Keratinocyte (primary cell): Measurements from ENCODE around the gene TRMT1.

ENCODE experiments used
- EZH2 ChIP-seq: IDR thresholded peaks from one replicate; pipeline ENCODE4 v1.6.1; 2012; ENCODE audit warnings: inconsistent platforms, mild to moderate bottlenecking, low read length, moderate library complexity
- TF ChIP-seq, protein P1 (sequence below), 3 experiments: IDR thresholded peaks in 1 of 3; conservative IDR thresholded peaks in 1 of 3; optimal IDR thresholded peaks in 1 of 3; 2 replicates in 2 of 3; 3 replicates in 1 of 3; pipeline versions ENCODE3 to v1.5.1; 2011; ENCODE audit warnings: low read length in 3 of 3, mild to moderate bottlenecking in 3 of 3, moderate library complexity in 2 of 3, control low read depth in 1 of 3, inconsistent platforms in 1 of 3; ENCODE audit not compliant: insufficient read depth in 2 of 3; ENCODE audit errors: extremely low read depth in 1 of 3

DNA sequence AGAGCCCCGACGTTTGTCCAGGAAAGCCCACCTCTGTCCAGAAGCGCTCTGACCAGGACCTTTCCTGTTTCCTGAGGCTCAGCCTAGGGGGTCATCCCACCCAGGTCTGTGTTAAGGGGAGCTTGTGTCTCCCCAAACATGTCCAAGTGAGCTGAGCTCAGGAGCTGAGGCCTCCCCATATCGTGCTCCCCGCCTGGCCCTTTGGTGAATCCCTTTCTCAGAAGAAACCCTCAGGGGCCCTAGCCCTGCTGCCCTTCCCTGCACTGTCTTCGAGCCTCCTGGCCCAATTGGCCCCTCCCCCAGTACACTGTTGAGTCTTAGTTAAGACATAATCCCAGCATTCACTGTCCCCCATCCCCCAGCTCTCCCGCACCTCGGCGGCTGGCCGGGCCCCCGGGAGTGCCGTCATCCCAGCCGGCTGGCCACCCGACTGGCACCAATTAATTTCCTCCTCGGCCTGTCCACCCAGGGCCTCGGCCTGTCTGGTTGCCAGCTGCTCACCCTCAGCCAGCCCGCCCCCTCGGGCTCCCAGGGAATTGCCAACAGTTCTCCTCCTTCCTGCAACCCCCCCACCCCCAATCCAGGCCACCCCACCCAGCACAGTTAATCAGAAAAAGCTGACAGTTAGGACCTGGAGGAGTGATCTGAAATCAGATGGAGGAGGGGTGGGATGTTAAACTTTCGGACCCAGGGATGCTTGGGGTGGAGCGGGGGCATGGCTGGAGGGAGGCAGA is 47.2 kb upstream of the TRMT1 start:
- TF ChIP-seq, protein P1, sequence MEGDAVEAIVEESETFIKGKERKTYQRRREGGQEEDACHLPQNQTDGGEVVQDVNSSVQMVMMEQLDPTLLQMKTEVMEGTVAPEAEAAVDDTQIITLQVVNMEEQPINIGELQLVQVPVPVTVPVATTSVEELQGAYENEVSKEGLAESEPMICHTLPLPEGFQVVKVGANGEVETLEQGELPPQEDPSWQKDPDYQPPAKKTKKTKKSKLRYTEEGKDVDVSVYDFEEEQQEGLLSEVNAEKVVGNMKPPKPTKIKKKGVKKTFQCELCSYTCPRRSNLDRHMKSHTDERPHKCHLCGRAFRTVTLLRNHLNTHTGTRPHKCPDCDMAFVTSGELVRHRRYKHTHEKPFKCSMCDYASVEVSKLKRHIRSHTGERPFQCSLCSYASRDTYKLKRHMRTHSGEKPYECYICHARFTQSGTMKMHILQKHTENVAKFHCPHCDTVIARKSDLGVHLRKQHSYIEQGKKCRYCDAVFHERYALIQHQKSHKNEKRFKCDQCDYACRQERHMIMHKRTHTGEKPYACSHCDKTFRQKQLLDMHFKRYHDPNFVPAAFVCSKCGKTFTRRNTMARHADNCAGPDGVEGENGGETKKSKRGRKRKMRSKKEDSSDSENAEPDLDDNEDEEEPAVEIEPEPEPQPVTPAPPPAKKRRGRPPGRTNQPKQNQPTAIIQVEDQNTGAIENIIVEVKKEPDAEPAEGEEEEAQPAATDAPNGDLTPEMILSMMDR (optimal IDR thresholded peaks at IDR 0.05 in 1 of 3, IDR thresholded peaks at IDR 0.05 in 1 of 3, conservative IDR thresholded peaks at IDR 0.05 in 1 of 3; ENCODE audit: extremely low read depth in 1 of 3, insufficient read depth in 2 of 3, low read length in 3 of 3): no peak
- TF ChIP-seq EZH2: no peak
